ENCODE data around the gene FBXL17.

The FBXL17 gene

DNA sequence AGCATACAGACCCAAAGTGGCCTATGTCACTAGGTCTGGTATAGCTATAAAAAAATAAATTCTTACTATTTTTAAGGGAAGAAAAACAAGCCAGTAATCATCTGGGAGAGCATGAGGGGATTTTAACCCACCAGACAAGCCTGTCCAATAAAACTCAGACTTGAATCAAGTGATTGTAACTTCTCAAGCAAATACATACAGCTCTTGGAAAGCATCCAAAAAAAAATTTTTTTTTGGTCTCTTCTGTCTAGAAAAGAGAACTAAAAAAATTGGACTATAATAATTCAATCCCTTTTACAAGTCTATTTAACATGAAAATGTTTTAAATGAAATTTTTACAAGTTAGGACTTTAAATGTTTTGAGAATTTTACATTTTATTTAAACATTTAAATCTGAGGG lies 61.7 kb downstream of the FBXL17 start:
- peak in 2 of 3 donors; percentile 13 to 16 for DNase-seq
- Histone ChIP-seq H3K27me3 (replicated peaks in 2 of 5; ENCODE audit: control insufficient read depth in 4 of 5, insufficient read depth in 5 of 5, low read length in 4 of 5) (no peaks in the 10 kb centered on the region), H3K27ac (ENCODE audit: insufficient read depth in 1 of 2, low read depth in 1 of 2, low read length in 2 of 2, poor library complexity in 1 of 2, severe bottlenecking in 2 of 2) (no peak overlapping the region), H3K36me3 (ENCODE audit: control insufficient read depth in 4 of 4, insufficient read depth in 4 of 4, low read length in 3 of 4) (no peaks in the 10 kb centered on the region), H3K4me3 (ENCODE audit: control insufficient read depth in 1 of 7, extremely low read depth in 1 of 7, insufficient read depth in 4 of 7, low read depth in 2 of 7, low read length in 6 of 7) (no peak overlapping the region), H3K4me1 (ENCODE audit: control extremely low read depth in 1 of 4, control insufficient read depth in 4 of 4, insufficient read depth in 4 of 4, low read length in 3 of 4) (no peaks in the 10 kb centered on the region), H3K9me3 (ENCODE audit: control extremely low read depth in 1 of 5, control insufficient read depth in 4 of 5, insufficient read depth in 2 of 5, low read depth in 1 of 5, low read length in 4 of 5) (no peaks in the 10 kb centered on the region)
- ChIA-PET CTCF (no interaction called here), POLR2A (no interaction called here)

GRCh38 chr5:108315829-108316228 lies 66.1 kb downstream of the FBXL17 start:
- Histone ChIP-seq H3K27ac (ENCODE audit: insufficient read depth in 1 of 2, low read depth in 1 of 2, low read length in 2 of 2, poor library complexity in 1 of 2, severe bottlenecking in 2 of 2) (no peak overlapping the region), H3K36me3 (ENCODE audit: control insufficient read depth in 4 of 4, insufficient read depth in 4 of 4, low read length in 3 of 4) (peaks cover 0 to 2% (median 0%) of the 10 kb centered on the region in 4 experiments), H3K4me3 (ENCODE audit: control insufficient read depth in 1 of 7, extremely low read depth in 1 of 7, insufficient read depth in 4 of 7, low read depth in 2 of 7, low read length in 6 of 7) (no peak overlapping the region), H3K9me3 (ENCODE audit: control extremely low read depth in 1 of 5, control insufficient read depth in 4 of 5, insufficient read depth in 2 of 5, low read depth in 1 of 5, low read length in 4 of 5) (no peaks in the 10 kb centered on the region), H3K4me1 (ENCODE audit: control extremely low read depth in 1 of 4, control insufficient read depth in 4 of 4, insufficient read depth in 4 of 4, low read length in 3 of 4) (no peaks in the 10 kb centered on the region), H3K27me3 (replicated peaks in 2 of 5; ENCODE audit: control insufficient read depth in 4 of 5, insufficient read depth in 5 of 5, low read length in 4 of 5) (no peaks in the 10 kb centered on the region)
- ChIA-PET CTCF (no interaction called here), POLR2A (no interaction called here)
- no peak for DNase-seq

DNA sequence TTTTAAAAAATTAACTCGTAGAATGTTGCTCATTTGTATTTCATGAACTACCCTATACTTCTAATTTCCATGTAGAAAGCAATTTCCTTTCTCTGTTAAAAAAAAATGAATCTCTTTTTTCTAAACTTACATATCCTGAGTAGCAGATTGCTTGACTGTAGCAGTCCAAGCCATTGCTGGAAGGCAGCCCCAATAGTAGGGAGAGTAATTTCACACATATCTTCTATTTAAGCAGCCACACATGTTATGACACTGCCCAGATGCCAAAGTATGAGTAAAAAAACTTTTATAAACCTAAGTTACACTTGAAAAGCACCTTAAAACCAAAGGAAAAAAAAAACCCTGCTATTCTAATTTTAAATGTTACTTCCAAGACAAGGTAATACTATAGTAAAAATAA lies 69.6 kb downstream of the FBXL17 start:
- H3K27me3 ChIP-seq (replicated peaks in 2 of 5; ENCODE audit: control insufficient read depth in 4 of 5, insufficient read depth in 5 of 5, low read length in 4 of 5) = no peaks in the 10 kb centered on the region
- H3K27ac ChIP-seq (ENCODE audit: insufficient read depth in 1 of 2, low read depth in 1 of 2, low read length in 2 of 2, poor library complexity in 1 of 2, severe bottlenecking in 2 of 2) = no peak overlapping the region
- ChIA-PET POLR2A (no interaction called here), CTCF (no interaction called here)
- H3K4me1 ChIP-seq (ENCODE audit: control extremely low read depth in 1 of 4, control insufficient read depth in 4 of 4, insufficient read depth in 4 of 4, low read length in 3 of 4) = no peaks in the 10 kb centered on the region
- 100% methylated on average over 1 of the region's 1 CpG for WGBS (ENCODE audit: insufficient coverage)
- no peaks in the 10 kb centered on the region for H3K9me3 ChIP-seq (ENCODE audit: control extremely low read depth in 1 of 5, control insufficient read depth in 4 of 5, insufficient read depth in 2 of 5, low read depth in 1 of 5, low read length in 4 of 5)
- no peak overlapping the region for H3K4me3 ChIP-seq (ENCODE audit: control insufficient read depth in 1 of 7, extremely low read depth in 1 of 7, insufficient read depth in 4 of 7, low read depth in 2 of 7, low read length in 6 of 7)
- peaks cover 0 to 2% (median 0%) of the 10 kb centered on the region in 4 experiments for H3K36me3 ChIP-seq (ENCODE audit: control insufficient read depth in 4 of 4, insufficient read depth in 4 of 4, low read length in 3 of 4)
- no peak for DNase-seq

DNA sequence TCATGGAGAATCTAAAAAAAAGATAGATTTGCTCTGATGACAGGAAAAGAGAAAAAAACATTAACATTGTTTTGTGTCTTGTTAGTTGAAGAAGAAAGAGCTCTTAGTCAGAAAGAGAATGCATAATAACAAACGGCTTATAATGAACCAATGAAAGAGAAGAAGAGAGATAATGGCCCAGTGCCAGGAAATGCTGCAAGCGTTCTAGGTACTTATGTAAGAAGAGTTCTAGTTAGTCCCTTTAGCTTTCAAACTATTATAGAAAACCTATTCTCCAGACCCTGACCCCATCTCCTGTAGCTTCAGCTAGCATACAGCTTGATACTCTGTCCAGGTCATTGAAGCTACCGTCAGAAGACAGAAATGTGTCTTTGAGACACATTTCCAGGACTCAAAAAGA lies 70.2 kb downstream of the FBXL17 start:
- WGBS (ENCODE audit: insufficient coverage) = no CpG with 5 or more reads among the region's 3 CpGs
- CTCF ChIA-PET = no interaction called here
- Histone ChIP-seq H3K4me3 (ENCODE audit: control insufficient read depth in 1 of 7, extremely low read depth in 1 of 7, insufficient read depth in 4 of 7, low read depth in 2 of 7, low read length in 6 of 7) (no peak overlapping the region), H3K27me3 (replicated peaks in 2 of 5; ENCODE audit: control insufficient read depth in 4 of 5, insufficient read depth in 5 of 5, low read length in 4 of 5) (no peaks in the 10 kb centered on the region), H3K27ac (ENCODE audit: insufficient read depth in 1 of 2, low read depth in 1 of 2, low read length in 2 of 2, poor library complexity in 1 of 2, severe bottlenecking in 2 of 2) (no peak overlapping the region), H3K36me3 (ENCODE audit: control insufficient read depth in 4 of 4, insufficient read depth in 4 of 4, low read length in 3 of 4) (peaks cover 0 to 2% (median 0%) of the 10 kb centered on the region in 4 experiments), H3K9me3 (ENCODE audit: control extremely low read depth in 1 of 5, control insufficient read depth in 4 of 5, insufficient read depth in 2 of 5, low read depth in 1 of 5, low read length in 4 of 5) (no peaks in the 10 kb centered on the region), H3K4me1 (ENCODE audit: control extremely low read depth in 1 of 4, control insufficient read depth in 4 of 4, insufficient read depth in 4 of 4, low read length in 3 of 4) (no peaks in the 10 kb centered on the region)
- POLR2A ChIA-PET = no interaction called here
- DNase-seq = no peak

GRCh38 chr5:108303611-108304010 lies 78.3 kb downstream of the FBXL17 start:
- POLR2A ChIA-PET = no interaction called here
- no CpG with 5 or more reads among the region's 2 CpGs for WGBS (ENCODE audit: insufficient coverage)

GRCh38 chr5:108303086-108303485 lies 78.8 kb downstream of the FBXL17 start:
- CTCF ChIA-PET = no interaction called here
- H3K36me3 ChIP-seq (ENCODE audit: control insufficient read depth in 4 of 4, insufficient read depth in 4 of 4, low read length in 3 of 4) = no peaks in the 10 kb centered on the region
- no peaks in the 10 kb centered on the region for H3K27me3 ChIP-seq (replicated peaks in 2 of 5; ENCODE audit: control insufficient read depth in 4 of 5, insufficient read depth in 5 of 5, low read length in 4 of 5)
- DNase-seq = peak in 2 of 3 donors; percentile 9 to 31
- no CpG with 5 or more reads among the region's 1 CpG for WGBS (ENCODE audit: insufficient coverage)
- POLR2A ChIA-PET = no interaction called here
- H3K4me3 ChIP-seq (ENCODE audit: control insufficient read depth in 1 of 7, extremely low read depth in 1 of 7, insufficient read depth in 4 of 7, low read depth in 2 of 7, low read length in 6 of 7) = no peak overlapping the region
- no peak overlapping the region for H3K27ac ChIP-seq (ENCODE audit: insufficient read depth in 1 of 2, low read depth in 1 of 2, low read length in 2 of 2, poor library complexity in 1 of 2, severe bottlenecking in 2 of 2)
- no peaks in the 10 kb centered on the region for H3K9me3 ChIP-seq (ENCODE audit: control extremely low read depth in 1 of 5, control insufficient read depth in 4 of 5, insufficient read depth in 2 of 5, low read depth in 1 of 5, low read length in 4 of 5)
- no peaks in the 10 kb centered on the region for H3K4me1 ChIP-seq (ENCODE audit: control extremely low read depth in 1 of 4, control insufficient read depth in 4 of 4, insufficient read depth in 4 of 4, low read length in 3 of 4)

More at GRCh38 chr5:108303611-108304010, 78.3 kb downstream of the FBXL17 start:
- Histone ChIP-seq H3K9me3 (ENCODE audit: control extremely low read depth in 1 of 5, control insufficient read depth in 4 of 5, insufficient read depth in 2 of 5, low read depth in 1 of 5, low read length in 4 of 5) (no peaks in the 10 kb centered on the region), H3K27ac (ENCODE audit: insufficient read depth in 1 of 2, low read depth in 1 of 2, low read length in 2 of 2, poor library complexity in 1 of 2, severe bottlenecking in 2 of 2) (no peak overlapping the region), H3K4me1 (ENCODE audit: control extremely low read depth in 1 of 4, control insufficient read depth in 4 of 4, insufficient read depth in 4 of 4, low read length in 3 of 4) (no peaks in the 10 kb centered on the region), H3K4me3 (ENCODE audit: control insufficient read depth in 1 of 7, extremely low read depth in 1 of 7, insufficient read depth in 4 of 7, low read depth in 2 of 7, low read length in 6 of 7) (no peak overlapping the region), H3K27me3 (replicated peaks in 2 of 5; ENCODE audit: control insufficient read depth in 4 of 5, insufficient read depth in 5 of 5, low read length in 4 of 5) (no peaks in the 10 kb centered on the region), H3K36me3 (ENCODE audit: control insufficient read depth in 4 of 4, insufficient read depth in 4 of 4, low read length in 3 of 4) (no peaks in the 10 kb centered on the region)
- DNase-seq = no peak
- CTCF ChIA-PET = no interaction called here

DNA sequence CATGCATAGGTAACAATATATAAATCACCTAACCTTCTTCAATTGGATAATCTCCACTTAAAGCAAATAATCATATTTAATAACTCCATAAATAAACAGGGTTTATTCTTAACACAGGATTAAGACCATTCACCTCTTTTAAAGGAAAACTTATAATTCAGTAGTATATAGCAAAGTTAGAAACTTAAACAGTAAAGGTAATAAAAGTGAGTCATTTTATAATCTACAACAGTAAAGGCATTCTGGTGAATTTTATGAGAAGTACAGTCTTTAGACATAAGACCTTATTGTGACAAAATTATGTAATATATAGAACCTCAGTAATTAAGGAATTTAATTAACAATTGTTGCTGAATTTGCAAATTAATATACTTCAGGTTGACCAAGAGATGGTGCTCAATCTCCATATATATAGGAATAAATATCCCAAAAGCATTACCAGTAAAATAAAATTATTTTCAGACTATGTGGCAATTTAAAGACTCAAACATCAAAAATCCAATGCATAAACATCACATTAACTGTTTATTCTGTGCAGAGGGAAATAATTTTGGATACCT lies 84.8 kb downstream of the FBXL17 start:
- POLR2A ChIA-PET = no interaction called here

More for the DNA sequence above, 84.8 kb downstream of the FBXL17 start:
- DNase-seq = no peak
- H3K4me1 ChIP-seq (ENCODE audit: control extremely low read depth in 1 of 4, control insufficient read depth in 4 of 4, insufficient read depth in 4 of 4, low read length in 3 of 4) = no peaks in the 10 kb centered on the region
- H3K27ac ChIP-seq (ENCODE audit: insufficient read depth in 1 of 2, low read depth in 1 of 2, low read length in 2 of 2, poor library complexity in 1 of 2, severe bottlenecking in 2 of 2) = no peak overlapping the region
- CTCF ChIA-PET = no interaction called here
- H3K9me3 ChIP-seq (ENCODE audit: control extremely low read depth in 1 of 5, control insufficient read depth in 4 of 5, insufficient read depth in 2 of 5, low read depth in 1 of 5, low read length in 4 of 5) = no peaks in the 10 kb centered on the region
- H3K27me3 ChIP-seq (replicated peaks in 2 of 5; ENCODE audit: control insufficient read depth in 4 of 5, insufficient read depth in 5 of 5, low read length in 4 of 5) = no peaks in the 10 kb centered on the region
- peaks cover 0 to 2% (median 0%) of the 10 kb centered on the region in 4 experiments for H3K36me3 ChIP-seq (ENCODE audit: control insufficient read depth in 4 of 4, insufficient read depth in 4 of 4, low read length in 3 of 4)
- H3K4me3 ChIP-seq (ENCODE audit: control insufficient read depth in 1 of 7, extremely low read depth in 1 of 7, insufficient read depth in 4 of 7, low read depth in 2 of 7, low read length in 6 of 7) = no peak overlapping the region
